H9 (cell line): Measurements from ENCODE around the gene ERN1. TPM values are rescaled to one million over a fixed set of nuclear protein-coding genes. Genes with fewer than 3 reads are reported as not detected.
A peak's percentile ranks its signal among the peaks of the same experiment; 100 is the strongest.

Source experiments
- DNase-seq: peaks from one replicate; pipeline ENCODE4 v3.0.0-alpha.2; 2017
- H2AFZ ChIP-seq: one replicate; pipeline ENCODE4 v1.6.1; 2013; ENCODE audit warnings: mild to moderate bottlenecking, low read length, control low read depth, moderate library complexity
- H2AK5ac ChIP-seq: 2 replicates; pipeline ENCODE4 v1.6.1; 2013; ENCODE audit warnings: low read length, control low read depth, mixed read lengths; ENCODE audit not compliant: insufficient read length
- H2BK120ac ChIP-seq: one replicate; pipeline ENCODE4 v1.6.1; 2013; ENCODE audit warnings: low read depth, mild to moderate bottlenecking, low read length, control low read depth, inconsistent platforms; ENCODE audit not compliant: poor library complexity, severe bottlenecking
- H2BK12ac ChIP-seq: 2 replicates; pipeline ENCODE4 v1.6.1; 2013; ENCODE audit warnings: low read length, control low read depth, mixed read lengths, low read depth; ENCODE audit not compliant: insufficient read length
- H2BK15ac ChIP-seq: 2 replicates; pipeline ENCODE4 v1.6.1; 2013; ENCODE audit warnings: low read depth, low read length, control low read depth
- H2BK20ac ChIP-seq: one replicate; pipeline ENCODE4 v1.6.1; 2013; ENCODE audit warnings: low read depth, mild to moderate bottlenecking, low read length, control low read depth, inconsistent platforms; ENCODE audit not compliant: poor library complexity, severe bottlenecking
- H2BK5ac ChIP-seq: 2 replicates; pipeline ENCODE4 v1.6.1; 2013; ENCODE audit warnings: low read length, control low read depth, mixed read lengths; ENCODE audit not compliant: insufficient read length
- H3K14ac ChIP-seq: 2 replicates; pipeline ENCODE4 v1.6.1; 2013; ENCODE audit warnings: low read length, control low read depth; ENCODE audit not compliant: insufficient read depth
- H3K18ac ChIP-seq: 2 replicates; pipeline ENCODE4 v1.6.1; 2013; ENCODE audit warnings: low read depth, mild to moderate bottlenecking, mixed read lengths, low read length, control low read depth; ENCODE audit not compliant: insufficient read length
- H3K23ac ChIP-seq: 2 replicates; pipeline ENCODE4 v1.6.1; 2013; ENCODE audit warnings: low read length, control low read depth, mixed read lengths, low read depth; ENCODE audit not compliant: insufficient read length
- H3K23me2 ChIP-seq: 2 replicates; pipeline ENCODE4 v1.6.1; 2013; ENCODE audit warnings: low read depth, mild to moderate bottlenecking, mixed read lengths, low read length, control low read depth; ENCODE audit not compliant: insufficient read length, poor library complexity, severe bottlenecking
- H3K27ac ChIP-seq: 2 replicates; pipeline ENCODE4 v1.5.1; 2013; ENCODE audit warnings: low read length, control low read depth, mixed read lengths, low read depth; ENCODE audit not compliant: insufficient read length
- H3K27me3 ChIP-seq: 2 replicates; pipeline ENCODE4 v1.6.1; 2013; ENCODE audit warnings: low read length, control low read depth, inconsistent platforms; ENCODE audit not compliant: insufficient read depth
- H3K4ac ChIP-seq: 2 replicates; pipeline ENCODE4 v1.6.1; 2013; ENCODE audit warnings: low read depth, mild to moderate bottlenecking, control low read depth, inconsistent platforms, low read length, moderate library complexity
- H3K4me1 ChIP-seq: 2 replicates; pipeline ENCODE4 v1.6.1; 2013; ENCODE audit warnings: low read length, control low read depth, inconsistent platforms; ENCODE audit not compliant: insufficient read depth
- H3K4me2 ChIP-seq: 2 replicates; pipeline ENCODE4 v1.6.1; 2013; ENCODE audit warnings: low read length, control low read depth, mixed read lengths; ENCODE audit not compliant: insufficient read length, insufficient read depth
- H3K56ac ChIP-seq: 2 replicates; pipeline ENCODE4 v1.6.1; 2013; ENCODE audit warnings: low read depth, mild to moderate bottlenecking, mixed read lengths, low read length, control low read depth; ENCODE audit not compliant: insufficient read length
- H3K79me1 ChIP-seq: 2 replicates; pipeline ENCODE4 v1.6.1; 2013; ENCODE audit warnings: low read depth, mild to moderate bottlenecking, moderate library complexity, low read length, control low read depth, inconsistent platforms; ENCODE audit not compliant: insufficient read depth, poor library complexity, severe bottlenecking
- H3K79me2 ChIP-seq: 2 replicates; pipeline ENCODE4 v1.6.1; 2013; ENCODE audit warnings: low read length, control low read depth, inconsistent platforms; ENCODE audit not compliant: insufficient read depth
- H3K9ac ChIP-seq: 2 replicates; pipeline ENCODE4 v1.6.1; 2013; ENCODE audit warnings: low read length, control low read depth, mixed read lengths; ENCODE audit not compliant: insufficient read length; ENCODE audit errors: extremely low read depth
- H3K9me3 ChIP-seq: one replicate; pipeline ENCODE4 v1.6.1; 2013; ENCODE audit warnings: low read depth, low read length, inconsistent platforms; ENCODE audit not compliant: control insufficient read depth
- H3T11ph ChIP-seq: one replicate; pipeline ENCODE4 v1.6.1; 2013; ENCODE audit warnings: mild to moderate bottlenecking, low read length, control low read depth, inconsistent platforms
- H4K20me1 ChIP-seq: one replicate; pipeline ENCODE4 v1.6.1; 2013; ENCODE audit not compliant: control insufficient read depth, insufficient read length, insufficient read depth
- H4K5ac ChIP-seq: 2 replicates; pipeline ENCODE4 v1.6.1; 2013; ENCODE audit warnings: low read depth, mild to moderate bottlenecking, mixed read lengths, low read length, control low read depth; ENCODE audit not compliant: insufficient read length
- H4K8ac ChIP-seq: replicated peaks from 2 replicates; pipeline ENCODE4 v1.6.1; 2013; ENCODE audit warnings: low read length, control low read depth, mixed read lengths, low read depth; ENCODE audit not compliant: insufficient read length
- H4K91ac ChIP-seq: 2 replicates; pipeline ENCODE4 v1.6.1; 2013; ENCODE audit warnings: low read depth, mild to moderate bottlenecking, moderate library complexity, mixed read lengths, low read length, control low read depth; ENCODE audit not compliant: insufficient read length
- H3K27ac Mint-ChIP-seq, 3 experiments: 2 replicates in 2 of 3; 3 replicates in 1 of 3; pipeline ENCODE4 v1.8.0; 2020 to 2021; ENCODE audit warnings: mixed read lengths in 3 of 3, mild to moderate bottlenecking in 1 of 3, moderate library complexity in 1 of 3
- H3K27me3 Mint-ChIP-seq: 2 replicates; pipeline ENCODE4 v1.8.0; 2021; ENCODE audit warnings: low read depth, mild to moderate bottlenecking, moderate library complexity, mixed read lengths
- H3K36me3 Mint-ChIP-seq, 3 experiments: 2 replicates in 2 of 3; 3 replicates in 1 of 3; pipeline ENCODE4 v1.8.0; 2020 to 2021; ENCODE audit warnings: low read depth in 3 of 3, mixed read lengths in 3 of 3; ENCODE audit not compliant: insufficient read depth in 1 of 3
- H3K4me1 Mint-ChIP-seq, 2 experiments: 2 replicates each; pipeline ENCODE4 v1.8.0; 2020; ENCODE audit warnings: mixed read lengths in 2 of 2
- H3K4me3 Mint-ChIP-seq, 2 experiments: 2 replicates in 1 of 2; 3 replicates in 1 of 2; pipeline ENCODE4 v1.8.0; 2020 to 2021; ENCODE audit warnings: mild to moderate bottlenecking in 2 of 2, mixed read lengths in 2 of 2, moderate library complexity in 1 of 2
- H3K9me3 Mint-ChIP-seq, 2 experiments: 2 replicates in 1 of 2; 3 replicates in 1 of 2; pipeline ENCODE4 v1.8.0; 2020; ENCODE audit warnings: mild to moderate bottlenecking in 2 of 2, mixed read lengths in 2 of 2, moderate library complexity in 1 of 2
- CTCF ChIP-seq: fragments of 200-600 bp; sonication (generic); conservative IDR thresholded peaks from 3 replicates; pipeline ENCODE4 v1.8.0; 2021; ENCODE audit warnings: antibody characterized with exemption, mild to moderate bottlenecking
- WGBS: extraction: QIAGEN DNeasy Blood & Tissue Kit; methylation state at CpG from one replicate; pipeline ENCODE4 v1.1.7; 2013; ENCODE audit warnings: missing lambda C conversion rate, low lambda C conversion rate, mixed read lengths; ENCODE audit not compliant: insufficient read length; ENCODE audit errors: extremely low coverage; 5-methylcytosine and 5-hydroxymethylcytosine counted together
- total RNA-seq: library from RNA; stranded (reverse); gene quantifications from 2 replicates; pipeline ENCODE4 v1.2.1, GENCODE V29; 2021

ERN1 gene
- total RNA-seq, 1 experiment from 2014 or later = 5.0 TPM

GRCh38 chr17:64148699-64149098 lies 18.8 kb upstream of the ERN1 start:
- no peak overlapping the region for H3K9ac ChIP-seq
- H2BK12ac ChIP-seq = no peak overlapping the region
- no peaks in the 10 kb centered on the region for H3K9me3 ChIP-seq
- H4K5ac ChIP-seq = no peak overlapping the region
- H2AK5ac ChIP-seq = no peak overlapping the region
- H3T11ph ChIP-seq = no peak overlapping the region
- H3K4me2 ChIP-seq = no peak overlapping the region
- no peak overlapping the region for H3K14ac ChIP-seq
- no peaks in the 10 kb centered on the region for H4K20me1 ChIP-seq
- H3K56ac ChIP-seq = no peak overlapping the region
- no peak overlapping the region for H2BK20ac ChIP-seq
- no peak overlapping the region for H4K91ac ChIP-seq
- no peak for TF ChIP-seq CTCF
- no peaks in the 10 kb centered on the region; the same call in 1 of the 2 replicates for H3K4me1 ChIP-seq
- H3K18ac ChIP-seq = no peak overlapping the region
- no peaks in the 10 kb centered on the region for H3K79me2 ChIP-seq
- H3K27ac ChIP-seq = peak overlapping the region; percentile 75
- H2BK120ac ChIP-seq = no peak overlapping the region
- no peak overlapping the region for H3K23ac ChIP-seq
- peak; percentile 54 for DNase-seq
- no peak overlapping the region for H2BK5ac ChIP-seq
- no peaks in the 10 kb centered on the region; the same call in 1 of the 2 replicates for H3K27me3 Mint-ChIP-seq
- H3K36me3 Mint-ChIP-seq = peaks cover 0 to 22% (median 18%) of the 10 kb centered on the region in 3 experiments; a peak in 6 of 7 replicates
- H4K8ac ChIP-seq = no peak overlapping the region
- H3K4ac ChIP-seq = no peak overlapping the region
- no peak overlapping the region for H3K4me3 Mint-ChIP-seq
- no peaks in the 10 kb centered on the region for H3K27me3 ChIP-seq
- H3K23me2 ChIP-seq = peaks cover 7% of the 10 kb centered on the region
- H3K9me3 Mint-ChIP-seq = no peaks in the 10 kb centered on the region
- no peaks in the 10 kb centered on the region for H3K79me1 ChIP-seq
- no peak overlapping the region for H2BK15ac ChIP-seq
- no peak overlapping the region for H2AFZ ChIP-seq
- no CpG with 5 or more reads among the region's 4 CpGs for WGBS
- peaks cover 16 to 24% of the 10 kb centered on the region in 2 experiments for H3K4me1 Mint-ChIP-seq
- peak overlapping the region in 2 of 3 experiments; percentile 11 to 91; a peak in 2 of 7 replicates for H3K27ac Mint-ChIP-seq
